HG02763 (cell line): Measurements from ENCODE around the gene NUP43.
A peak's percentile ranks its signal among the peaks of the same experiment; 100 is the strongest.
"Not testable (repeated sequence)": the region's sequence is repeated elsewhere in the genome, so short reads cannot be mapped to it uniquely, and the experiment has no call there.

ENCODE experiments used
- ATAC-seq: cut with Tn5 transposase; IDR thresholded peaks from one replicate; pipeline ENCODE4 v1.9.1; 2021; ENCODE audit warnings: mild to moderate bottlenecking, moderate library complexity; ENCODE audit not compliant: unreplicated experiment

NUP43 gene

DNA sequence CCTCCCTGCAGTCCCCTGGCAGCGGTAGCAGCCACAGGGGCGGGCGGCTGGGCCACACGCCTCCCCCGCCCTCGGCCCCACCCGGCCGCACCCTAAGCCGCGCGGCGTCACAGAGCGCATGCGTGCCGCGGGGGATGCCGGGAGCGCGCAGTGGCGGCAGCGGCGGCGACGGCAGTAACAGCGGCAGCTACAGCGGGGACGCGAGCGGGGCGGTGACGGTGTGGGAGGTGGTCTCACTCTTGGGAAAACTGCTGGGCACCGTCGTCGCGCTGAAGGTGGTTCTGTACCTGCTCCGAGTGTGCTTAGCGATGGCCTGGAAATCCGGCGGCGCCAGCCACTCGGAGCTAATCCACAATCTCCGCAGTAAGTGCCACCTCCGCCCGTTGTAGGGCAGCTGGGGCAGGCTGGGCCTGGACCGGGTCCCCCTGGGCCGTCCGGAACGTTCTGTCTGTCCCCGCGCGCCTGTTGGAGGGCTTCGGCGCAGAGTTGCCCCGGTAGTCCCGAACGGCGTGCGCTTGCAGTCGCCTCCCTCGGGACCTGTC, 3.3 kb upstream of the NUP43 start, which contains the start of gene PCMT1:
Gene PCMT1, plus strand, starts transcription at position 148 of the 542 bp plus-strand sequence. Its CDS starts 161 bp downstream, at position 309.
- peak; percentile 85 for ATAC-seq

DNA sequence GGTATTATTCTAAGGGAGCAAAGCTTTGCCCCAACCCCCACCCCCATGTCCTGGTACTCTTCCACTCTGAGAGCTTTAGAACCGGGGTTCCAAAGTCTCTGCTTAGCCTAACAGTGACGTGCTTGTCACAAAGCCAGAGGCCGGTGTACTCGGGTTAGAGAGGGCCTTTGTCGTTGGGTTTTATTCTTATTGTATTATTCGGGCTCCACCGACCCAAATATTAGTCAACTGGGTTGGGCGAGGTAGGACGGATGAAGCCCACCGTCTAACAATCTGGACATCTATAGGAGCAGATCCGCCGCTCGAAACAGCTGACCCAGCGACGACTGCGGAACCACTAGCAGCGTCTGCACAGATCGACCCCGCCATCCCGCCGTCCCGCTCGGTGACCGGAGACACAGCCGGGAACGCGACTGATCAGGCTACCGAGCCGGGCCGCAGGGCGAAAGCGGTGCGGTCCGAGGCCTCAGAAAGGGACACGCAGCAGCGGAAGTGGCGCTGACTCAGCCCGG, 2.8 kb upstream of the NUP43 start:
- not testable (repeated sequence) for ATAC-seq

DNA sequence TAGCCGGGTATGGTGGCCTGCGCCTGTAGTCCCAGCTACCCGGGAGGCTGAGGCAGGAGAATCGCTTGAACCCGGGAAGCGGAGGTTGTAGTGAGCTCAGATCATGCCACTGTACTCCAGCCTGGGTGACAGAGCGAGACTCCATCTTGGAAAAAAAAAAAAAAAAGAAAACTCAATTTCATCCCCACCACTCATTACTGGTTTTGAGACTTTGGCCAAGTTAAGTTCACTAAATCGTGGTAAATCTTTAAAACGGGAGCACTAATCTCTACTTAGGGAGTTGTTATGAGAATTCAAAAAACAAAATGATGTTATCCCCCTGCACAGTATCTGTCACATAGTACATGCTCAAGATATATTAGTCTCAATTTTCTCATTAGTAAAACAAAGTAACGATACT, 1.1 kb downstream of the NUP43 start:
- not testable (repeated sequence) for ATAC-seq

DNA sequence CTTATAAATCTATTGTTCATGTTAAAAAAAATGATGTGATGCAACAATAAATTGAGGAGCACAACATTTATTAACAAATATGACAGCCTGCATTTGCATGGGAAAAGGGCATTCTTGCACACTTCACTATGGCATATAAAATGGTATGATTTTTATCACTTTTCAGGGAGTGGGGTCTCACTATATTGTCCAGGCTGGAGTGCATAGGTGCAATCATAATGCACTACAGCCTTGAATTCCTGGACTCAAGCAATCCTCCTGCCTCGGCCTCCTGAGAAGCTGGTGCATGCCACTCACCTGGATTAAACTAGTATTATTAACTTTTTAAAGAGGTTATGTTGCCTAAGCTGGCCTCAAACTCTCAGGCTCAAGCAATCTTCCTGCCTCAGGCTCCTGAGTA, 11.4 kb downstream of the NUP43 start:
- ATAC-seq: no peak

DNA sequence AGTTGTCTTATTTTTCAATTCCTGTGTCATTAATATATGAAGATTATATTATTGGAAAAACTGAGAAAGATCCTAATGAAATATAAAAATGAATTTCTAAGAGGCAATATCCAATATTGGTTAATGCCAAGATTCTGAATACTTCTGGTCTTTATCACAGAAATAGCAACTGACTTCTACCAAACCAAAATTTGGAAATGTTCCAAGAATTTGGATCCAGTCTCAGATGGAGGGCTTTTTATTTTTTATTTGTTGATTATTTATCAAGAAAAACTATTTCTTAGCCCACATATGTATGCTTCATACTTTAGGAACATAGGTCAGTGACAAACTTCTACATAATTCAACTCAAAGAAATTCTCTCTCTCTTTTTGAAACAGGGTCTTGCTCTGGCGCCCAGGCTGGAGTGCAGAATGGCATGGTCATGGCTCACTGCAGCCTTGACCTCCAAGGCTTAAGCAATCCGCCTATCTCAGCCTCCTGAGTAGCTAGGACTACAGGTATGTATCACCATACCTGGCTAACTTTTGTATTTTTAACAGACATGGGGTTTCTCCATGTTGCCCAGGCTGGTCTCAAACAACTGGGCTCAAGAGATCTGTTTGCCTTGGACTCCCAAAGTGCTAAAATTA, 13.1 kb downstream of the NUP43 start:
- ATAC-seq: no peak

DNA sequence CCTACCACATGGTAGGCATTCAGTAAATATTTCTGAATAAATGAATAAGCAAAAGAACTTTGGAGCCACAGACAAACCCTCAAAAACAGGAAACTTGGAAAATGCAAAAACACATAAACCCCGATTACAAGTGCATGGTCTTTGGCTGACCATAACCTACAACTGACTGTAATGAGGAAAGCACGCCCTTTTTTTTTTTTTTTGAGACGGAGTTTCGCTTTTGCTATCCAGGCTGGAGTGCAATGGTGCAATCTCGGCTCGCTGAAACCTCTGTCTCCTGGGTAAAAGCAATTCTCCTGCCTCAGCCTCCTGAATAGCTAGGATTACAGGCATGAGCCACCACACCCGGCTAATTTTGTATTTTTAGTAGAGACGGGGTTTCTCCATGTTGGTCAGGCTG, 16.5 kb downstream of the NUP43 start:
- ATAC-seq: no peak

DNA sequence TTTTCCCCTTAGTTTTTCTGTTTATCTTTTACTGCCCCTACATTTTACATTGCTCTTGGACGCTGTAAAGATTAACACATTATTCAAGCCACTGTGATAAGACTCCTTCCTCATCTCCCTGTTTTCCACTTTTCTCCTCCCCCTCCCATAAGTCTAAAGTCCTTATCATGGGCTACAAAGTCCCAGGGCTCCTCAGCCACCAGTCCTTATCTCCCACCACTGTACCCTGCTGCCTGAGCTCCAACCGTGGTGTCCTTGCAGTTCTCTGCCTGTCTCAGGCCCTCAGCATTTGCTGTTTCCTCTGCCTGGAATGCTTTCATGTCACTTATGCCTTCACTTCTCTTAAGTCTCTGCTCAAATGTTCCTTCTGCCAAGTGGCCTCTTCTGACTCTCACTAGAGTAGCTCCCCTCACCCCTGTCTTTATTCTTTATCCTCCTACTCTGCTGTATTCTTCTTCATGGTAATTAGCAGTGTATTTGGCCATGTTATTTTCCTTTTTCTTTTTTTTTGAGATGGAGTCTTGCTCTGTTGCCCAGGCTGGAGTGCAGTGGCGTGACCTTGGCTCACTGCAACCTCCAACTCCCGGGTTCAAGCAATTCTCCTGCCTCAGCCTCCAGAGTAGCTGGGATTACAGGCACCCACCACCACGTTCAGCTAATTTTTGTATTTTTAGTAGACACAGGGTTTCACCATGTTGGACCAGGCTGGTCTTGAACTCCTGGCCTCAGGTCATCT, 17.7 kb downstream of the NUP43 start:
- no peak for ATAC-seq

DNA sequence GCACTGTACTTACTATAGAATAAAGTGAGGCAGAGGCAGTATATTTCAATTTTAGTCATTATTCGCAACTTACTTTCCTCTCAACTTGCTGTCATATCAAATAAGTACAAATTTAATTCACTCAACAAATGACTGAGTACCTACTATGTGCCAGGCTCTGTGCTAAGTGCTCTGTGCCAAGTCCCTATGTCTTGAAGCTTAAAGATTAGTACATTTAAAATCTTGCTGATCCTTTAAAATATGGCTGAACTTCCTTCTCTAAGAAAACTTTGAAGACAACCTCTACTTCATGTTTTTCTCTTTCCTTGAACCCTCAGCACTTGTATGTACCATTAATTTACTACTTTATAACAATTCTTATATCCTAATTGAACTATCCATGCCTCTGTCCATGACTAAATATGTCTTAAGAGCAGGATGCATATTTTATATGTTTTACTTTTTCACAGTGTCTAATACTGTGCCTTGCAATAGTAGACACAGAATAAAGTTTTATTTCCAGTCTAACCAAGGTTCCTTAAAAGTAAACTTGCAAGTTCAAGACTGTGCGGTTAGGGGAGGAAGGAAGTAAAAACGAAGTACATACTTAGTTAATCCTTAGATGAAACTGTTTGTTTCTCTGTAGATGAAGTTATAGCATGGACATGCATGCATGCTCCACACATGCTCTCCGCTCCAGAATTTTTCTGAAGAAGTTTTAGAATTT, 18.4 kb downstream of the NUP43 start:
- no peak for ATAC-seq

DNA sequence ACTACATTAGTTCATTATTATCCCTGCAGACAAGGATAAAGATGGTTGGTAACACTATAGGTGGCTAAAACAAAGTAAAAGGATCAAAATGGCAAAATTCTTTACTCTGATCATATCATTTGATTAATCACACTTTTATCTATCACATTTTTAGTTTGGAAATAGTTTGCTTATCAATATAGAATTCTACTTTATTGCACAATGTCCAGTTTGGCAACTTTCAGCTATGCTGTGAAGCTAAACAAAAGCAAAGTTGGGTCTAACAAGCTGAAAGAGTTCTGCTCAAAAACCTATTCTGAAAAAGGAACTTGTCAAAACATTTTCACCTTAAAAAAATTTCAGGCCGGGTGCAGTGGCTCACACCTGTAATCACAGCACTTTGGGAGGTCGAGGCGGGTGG, 20.5 kb downstream of the NUP43 start:
- ATAC-seq: no peak

DNA sequence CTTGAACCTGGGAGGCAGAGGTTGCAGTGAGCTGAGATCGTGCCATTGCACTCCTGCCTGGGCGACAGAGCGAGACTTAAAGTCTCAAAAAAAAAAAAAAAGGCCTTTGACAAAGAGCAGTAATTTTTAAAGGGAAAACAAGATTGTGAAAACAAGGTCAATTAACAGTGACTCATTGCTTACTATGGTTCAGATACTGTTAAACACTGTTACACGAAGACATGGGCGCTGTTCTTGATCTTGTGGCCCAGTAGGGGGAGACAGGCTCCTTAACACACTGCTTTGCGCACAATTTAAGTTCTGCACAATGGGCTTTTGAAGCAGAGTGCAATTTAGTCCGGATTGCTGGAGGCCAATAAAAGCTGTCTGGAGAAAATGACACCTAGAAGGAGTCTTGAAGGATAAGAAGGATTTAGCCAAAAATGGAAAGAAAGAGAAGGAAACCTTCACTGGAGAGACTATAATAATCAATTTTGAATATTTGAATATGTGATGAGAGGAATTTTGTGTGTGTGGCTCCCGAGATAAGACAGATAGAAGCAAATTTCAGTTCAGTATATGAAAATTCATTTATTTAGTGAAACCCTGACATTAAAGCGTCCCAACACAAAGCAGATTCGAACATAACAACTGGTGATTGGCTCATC, 22.4 kb downstream of the NUP43 start:
- no peak for ATAC-seq

DNA sequence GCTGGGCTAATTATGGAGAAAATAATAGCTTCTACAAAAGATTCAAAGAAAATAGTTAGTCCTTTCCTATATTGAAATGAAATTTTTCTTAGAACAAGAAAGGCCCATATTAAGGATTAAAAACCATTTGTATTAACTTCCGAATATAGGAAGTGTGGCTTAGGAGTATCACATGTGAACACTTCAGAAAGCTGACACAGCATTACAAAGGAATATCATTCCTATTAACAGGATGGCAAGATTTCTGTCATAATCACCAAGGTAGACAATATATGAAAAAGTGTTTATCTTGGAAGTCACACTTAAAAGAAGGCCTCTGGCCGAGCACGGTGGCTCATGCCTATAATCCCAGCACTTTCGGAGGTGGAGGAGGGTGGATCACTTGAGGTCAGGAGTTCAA, 23.1 kb downstream of the NUP43 start:
- no peak for ATAC-seq

DNA sequence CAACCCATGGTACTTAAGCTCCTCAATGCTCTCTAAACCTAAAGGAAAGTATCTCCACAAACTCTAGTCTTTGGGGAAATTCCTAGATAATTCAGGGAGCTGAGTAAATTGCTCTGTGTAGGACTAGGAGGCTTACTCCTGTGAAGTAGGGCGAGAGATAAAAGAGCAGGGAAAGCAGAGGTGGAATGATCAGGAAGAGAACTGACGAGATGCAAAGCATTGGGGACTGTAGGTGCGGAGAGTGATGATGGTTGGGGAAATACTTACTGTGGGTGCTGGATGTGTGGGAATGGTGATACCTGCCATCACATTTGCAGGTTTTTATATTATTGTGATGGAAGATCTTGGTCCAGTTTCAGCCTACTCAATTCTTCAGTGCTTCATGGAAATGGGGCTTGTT, 26.8 kb downstream of the NUP43 start:
- no peak for ATAC-seq

DNA sequence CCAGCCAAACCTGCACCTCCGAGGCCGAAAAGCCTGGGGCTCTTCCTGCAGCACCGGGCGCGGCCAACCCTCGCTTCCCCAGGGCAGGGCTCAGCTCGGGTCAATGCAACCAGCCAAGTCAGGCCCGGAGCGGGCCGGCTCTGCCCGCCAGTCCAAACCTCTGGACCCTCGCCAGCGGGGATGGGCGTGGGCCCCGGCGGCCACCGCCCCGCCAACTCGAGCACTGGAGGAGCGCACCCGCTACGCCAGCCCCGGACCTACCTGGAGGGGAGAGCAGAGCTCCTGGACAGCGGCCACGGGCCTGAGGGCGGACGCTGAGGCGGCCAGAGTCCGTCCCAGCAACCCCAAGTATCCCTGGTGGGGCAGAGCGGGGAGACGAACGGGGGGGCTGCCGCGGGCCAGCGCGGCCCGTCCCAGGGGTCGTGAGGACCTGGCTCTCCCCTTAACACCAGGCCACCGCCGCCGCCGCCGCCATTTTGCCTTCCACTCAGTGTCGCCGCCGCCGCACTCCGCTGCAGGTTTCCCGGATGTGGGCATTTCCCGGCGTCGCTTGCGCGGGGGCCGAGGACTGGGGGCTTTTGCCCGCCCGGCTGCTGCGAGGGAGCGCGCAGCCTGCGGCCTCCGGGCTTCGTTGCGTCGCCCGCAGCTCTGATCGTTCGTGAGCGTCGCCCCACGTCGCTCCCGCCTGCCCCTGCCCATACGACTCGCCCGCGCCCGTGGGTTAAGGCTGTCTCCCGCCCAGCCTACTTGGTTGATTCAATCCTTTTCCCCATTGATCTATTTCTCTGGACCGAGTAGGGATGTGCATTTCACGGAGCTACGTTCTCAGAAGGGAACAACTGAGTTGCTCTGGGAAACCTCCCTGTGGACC, 28.5 kb downstream of the NUP43 start, which contains the start of gene LATS1:
Gene LATS1, minus strand, starts transcription at position 514 of the 871 bp plus-strand sequence. CDS start 15,975 bp downstream, outside the sequence.
- ATAC-seq: peak; percentile 92

DNA sequence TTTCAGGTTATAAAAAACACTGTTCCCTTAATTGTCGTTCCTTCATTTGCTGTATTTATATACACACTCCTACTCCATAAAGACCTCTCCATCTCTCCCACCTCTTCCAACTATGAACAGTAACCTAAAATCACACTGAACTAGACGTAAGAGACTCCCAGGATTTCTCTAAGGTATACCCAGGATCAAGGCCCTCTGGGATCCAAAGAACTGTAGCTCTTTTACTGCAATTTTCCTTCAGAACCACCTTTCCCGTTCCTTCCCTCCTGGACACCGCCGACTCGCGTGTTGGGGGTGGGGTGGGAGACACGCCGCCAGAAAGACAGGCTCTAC, 29.1 kb downstream of the NUP43 start:
- no peak for ATAC-seq

DNA sequence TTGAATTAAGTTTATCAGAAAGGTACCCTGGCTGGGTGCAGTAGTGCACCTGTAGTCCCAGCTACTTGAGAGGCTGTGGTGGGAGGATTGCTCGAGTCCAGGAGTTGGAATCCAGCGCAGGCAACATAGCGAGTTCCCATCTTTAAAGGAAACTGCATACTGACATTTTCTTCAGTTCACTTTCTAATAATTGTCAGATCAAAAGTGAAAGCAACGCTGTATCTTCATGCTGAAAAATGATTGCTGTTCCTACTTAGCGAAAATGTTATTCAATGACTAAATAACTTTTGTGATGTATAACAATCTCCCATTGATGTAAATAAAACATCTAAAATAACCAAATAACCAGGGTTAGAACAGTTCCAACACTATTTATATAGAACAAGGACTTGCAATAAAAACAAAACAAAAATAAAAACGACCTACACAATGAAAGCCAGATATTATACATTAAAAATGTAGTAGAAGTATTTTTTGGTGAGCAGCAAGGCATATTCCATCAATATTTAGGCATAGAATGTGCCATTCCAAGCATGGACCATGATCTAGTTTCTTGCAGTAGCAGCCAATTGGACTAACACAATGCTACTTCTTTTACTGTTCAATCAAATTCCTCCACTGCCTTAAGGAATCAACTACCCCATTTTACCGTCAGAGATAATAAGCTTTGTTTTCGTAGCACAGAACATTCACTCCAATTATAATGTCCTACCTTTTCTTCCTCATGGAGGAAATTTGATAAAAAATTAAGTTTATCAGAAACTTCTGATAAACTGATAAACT, 30.0 kb downstream of the NUP43 start:
- no peak for ATAC-seq

DNA sequence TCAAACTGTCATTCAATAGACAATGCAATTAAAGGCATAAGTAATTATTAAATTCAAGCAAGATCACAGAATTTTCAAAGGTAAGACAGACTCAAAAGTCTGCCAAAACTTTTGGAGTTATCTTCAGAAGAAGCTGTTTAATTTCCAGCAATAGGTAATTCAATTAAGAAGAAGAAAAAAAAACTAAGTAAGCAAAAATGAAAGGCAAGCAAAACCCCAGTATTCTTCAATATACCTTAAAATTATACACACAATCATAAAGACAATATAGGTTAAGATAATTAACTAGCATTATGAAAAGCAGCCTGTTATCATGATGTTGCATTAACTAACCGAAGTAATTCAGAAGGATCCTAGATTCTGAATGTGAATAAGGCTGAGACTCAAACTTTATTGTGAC, 31.9 kb downstream of the NUP43 start:
- ATAC-seq: no peak

DNA sequence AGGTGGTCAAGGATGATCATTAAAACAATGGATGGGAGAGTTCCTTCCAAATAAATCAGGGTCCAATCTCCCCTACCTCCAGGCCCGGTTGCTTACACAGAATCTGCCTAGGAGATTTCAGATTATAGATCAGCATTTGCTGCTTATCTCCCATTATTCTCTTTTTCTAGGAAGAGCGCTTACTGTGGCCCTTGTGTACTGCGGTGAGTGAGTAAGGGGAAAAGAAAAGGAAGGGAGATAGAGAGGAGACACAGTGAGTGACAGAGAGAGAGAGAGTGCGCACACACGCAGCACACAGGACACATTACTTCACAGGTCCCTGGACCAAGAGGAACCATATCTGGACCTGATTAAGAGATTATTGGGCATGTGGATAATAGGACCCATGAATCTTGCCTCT, 34.6 kb downstream of the NUP43 start:
- no peak for ATAC-seq

DNA sequence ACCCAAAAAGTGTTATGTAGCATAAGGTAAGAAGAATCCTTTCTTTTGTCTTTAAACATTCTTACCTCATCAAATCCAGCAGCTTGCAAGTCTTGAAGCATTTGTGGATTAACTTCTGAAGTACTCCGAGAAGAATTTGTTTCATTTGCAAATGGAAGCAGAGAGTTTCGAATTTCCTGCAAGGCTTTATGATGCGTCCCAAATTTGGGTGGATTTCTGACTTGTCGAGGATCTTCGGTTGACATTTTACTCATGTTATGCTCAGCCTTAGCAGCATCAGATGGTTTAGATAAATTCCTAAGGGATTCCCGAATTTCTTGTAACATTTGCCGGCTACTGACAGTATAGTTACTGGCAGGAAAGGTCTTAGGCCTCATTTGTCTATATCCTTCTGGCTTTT, 44.6 kb downstream of the NUP43 start:
- ATAC-seq: no peak

DNA sequence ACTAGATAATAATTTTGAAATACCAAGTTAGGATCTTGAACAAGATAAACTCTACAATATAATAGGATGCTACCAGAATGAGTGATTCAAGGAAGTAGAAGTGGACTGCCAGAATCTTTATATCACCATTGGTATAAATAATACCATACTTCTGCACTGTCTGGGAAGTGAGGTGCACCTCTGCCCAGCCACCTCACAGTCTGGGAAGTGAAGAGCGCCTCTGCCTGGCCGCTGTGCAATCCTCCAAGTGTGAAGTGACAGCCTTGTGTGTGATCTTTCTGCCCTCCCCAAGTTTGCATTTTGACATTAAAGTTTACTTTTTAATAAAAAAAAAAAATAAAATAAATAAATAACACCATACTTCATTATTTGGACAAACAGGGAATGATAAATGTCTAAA, 47.2 kb downstream of the NUP43 start:
- no peak for ATAC-seq
